GM20000 (cell line): ENCODE data around the gene NRP2.

ENCODE experiments used
- DNase-seq: peaks from one replicate; pipeline ENCODE4 v3.0.0; 2012; ENCODE audit warnings: low spot score
- CTCF ChIP-seq: IDR thresholded peaks from 2 replicates; pipeline ENCODE4 v1.5.1; 2012; ENCODE audit warnings: mild to moderate bottlenecking, control low read depth; ENCODE audit errors: extremely low read depth, missing control alignments

The NRP2 gene

DNA sequence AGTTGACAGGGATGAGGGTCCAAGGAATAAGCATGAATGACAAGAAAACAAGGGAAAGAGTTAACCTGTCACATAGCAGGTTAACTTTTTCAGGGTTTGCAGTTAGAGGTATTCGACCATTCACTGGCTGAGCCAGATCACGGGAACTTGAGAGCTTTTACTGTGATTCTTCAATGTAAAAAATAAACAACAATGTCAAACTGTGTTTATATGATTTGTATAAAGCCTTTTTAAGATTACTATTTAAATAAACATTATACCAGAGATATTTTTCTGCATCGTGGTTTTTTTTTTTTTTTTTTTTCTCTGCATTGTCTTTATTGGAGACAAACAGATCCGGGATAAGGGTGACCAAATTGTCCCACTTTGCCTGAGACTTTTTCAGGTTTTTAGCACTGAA, 115.6 kb downstream of the NRP2 start:
- TF ChIP-seq CTCF, result no peak
- DNase-seq, result no peak

- DNase-seq, result no peak
- TF ChIP-seq CTCF, result no peak
Observed at GRCh38 chr2:205800224-205800623, 117.9 kb downstream of the NRP2 start.

DNA sequence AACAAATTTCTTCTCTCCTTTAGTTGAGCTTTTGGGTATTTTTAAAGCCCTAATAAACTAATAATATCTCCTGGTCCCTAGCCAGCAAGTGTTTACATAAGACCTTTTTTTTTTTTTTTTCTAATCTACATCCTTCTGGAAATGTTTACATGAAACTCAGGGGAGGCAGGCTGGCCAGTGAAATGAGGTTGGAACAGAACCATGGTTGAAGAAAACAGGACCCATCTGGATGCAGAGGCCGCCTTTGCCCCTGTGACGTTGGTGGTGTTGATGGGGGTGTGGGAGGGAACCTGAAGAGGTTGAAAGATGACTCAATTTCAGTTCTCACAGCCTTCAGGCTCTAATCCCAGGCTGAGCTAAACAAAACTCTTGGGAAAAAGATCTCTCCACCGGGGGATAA, 118.5 kb downstream of the NRP2 start:
- no peak for TF ChIP-seq CTCF
- DNase-seq, result no peak

DNA sequence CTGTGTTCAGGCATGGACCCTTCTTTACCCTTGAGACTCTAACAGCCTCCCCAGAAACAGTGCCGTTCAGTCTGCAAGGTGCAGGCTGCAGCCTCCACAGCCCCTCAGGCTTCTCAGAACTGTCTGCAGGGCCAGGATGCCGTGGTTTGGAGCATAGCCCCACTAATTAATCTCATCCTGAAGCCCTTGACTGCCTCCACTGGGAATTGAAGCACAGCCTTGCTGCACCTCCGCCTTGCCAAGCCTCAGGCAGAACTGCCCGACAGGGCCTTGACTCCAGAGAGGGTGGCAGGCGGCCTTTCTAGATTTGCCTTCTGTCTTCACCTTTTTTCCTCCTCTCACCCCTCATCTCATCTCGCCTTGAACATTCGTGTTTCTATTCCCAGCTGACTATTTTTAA, 119.8 kb downstream of the NRP2 start:
- DNase-seq, result no peak

DNA sequence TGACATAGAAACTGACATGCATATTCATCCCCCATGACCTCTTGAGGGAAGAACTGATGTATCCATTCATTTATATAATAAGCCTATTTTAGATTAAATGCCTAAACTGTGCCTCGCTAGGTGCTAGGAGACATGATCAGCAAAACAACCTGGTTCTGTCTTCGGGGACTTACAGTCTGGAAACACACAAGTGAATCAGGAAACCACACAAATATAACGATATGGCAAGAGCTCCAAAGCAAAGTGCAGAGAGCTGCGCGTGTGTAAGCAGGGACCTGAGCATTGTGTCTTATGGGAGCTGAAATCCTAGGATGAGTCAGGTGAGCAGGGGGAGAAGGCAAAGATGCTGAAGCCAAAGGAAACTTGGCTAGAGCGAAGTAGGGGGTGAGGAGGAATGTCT, 120.6 kb downstream of the NRP2 start:
- DNase-seq, result no peak
- no peak for TF ChIP-seq CTCF

More for the DNA sequence above, 119.8 kb downstream of the NRP2 start:
- TF ChIP-seq CTCF, result no peak

GRCh38 chr2:205803500-205803899, 121.2 kb downstream of the NRP2 start:
- no peak for TF ChIP-seq CTCF
- no peak for DNase-seq

DNA sequence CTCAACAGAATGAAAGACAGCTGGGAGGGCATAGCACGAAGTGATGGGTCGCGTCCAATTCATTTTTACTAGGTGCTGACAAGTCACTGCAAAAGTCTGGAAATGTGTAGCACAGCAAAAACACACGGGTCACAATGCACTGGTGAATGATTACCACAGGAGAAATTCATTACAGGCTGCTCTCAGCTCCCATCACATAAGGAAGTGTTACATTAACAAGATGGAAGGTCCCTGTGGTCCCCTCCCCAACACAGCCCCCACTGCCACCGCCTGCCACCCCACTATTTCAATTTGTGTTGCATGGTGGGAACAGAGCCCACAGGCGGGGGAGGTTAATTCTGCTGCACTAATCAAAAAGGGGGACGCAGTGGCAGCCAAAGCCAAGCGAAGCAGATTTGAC, 122.8 kb downstream of the NRP2 start:
- no peak for DNase-seq
- no peak for TF ChIP-seq CTCF
